Keratinocyte (primary cell): ENCODE results near the gene FIBIN. TPM values are rescaled to one million over a fixed set of nuclear protein-coding genes. Genes with fewer than 3 reads are reported as not detected.

ENCODE experiments used
- DNase-seq: peaks from one replicate; pipeline ENCODE4 v3.0.0-alpha.2; 2011; ENCODE audit warnings: low read depth, missing footprints, low spot score
- FAIRE-seq: peaks from 2 replicates; lab custom pipeline; 2011; peaks lifted over from hg19 to GRCh38; lab: Jason Lieb, UNC
- H2AFZ ChIP-seq: 2 replicates; pipeline ENCODE4 v1.6.0; 2012; ENCODE audit warnings: low read length, control low read depth, inconsistent platforms; ENCODE audit not compliant: control insufficient read depth
- H3K27ac ChIP-seq: 2 replicates; pipeline ENCODE4 v1.5.1; 2011; ENCODE audit warnings: low read length; ENCODE audit not compliant: control insufficient read depth, insufficient read depth
- H3K27me3 ChIP-seq: 3 replicates; pipeline ENCODE4 v1.6.0; 2011; ENCODE audit warnings: low read length; ENCODE audit not compliant: control insufficient read depth, insufficient read depth; ENCODE audit errors: extremely low read depth
- H3K36me3 ChIP-seq, 2 experiments: 2 replicates in 1 of 2; 3 replicates in 1 of 2; pipeline ENCODE4 v1.5.1; 2011; ENCODE audit warnings: low read length in 2 of 2, mild to moderate bottlenecking in 1 of 2; ENCODE audit not compliant: control insufficient read depth in 2 of 2, insufficient read depth in 2 of 2; ENCODE audit errors: extremely low read depth in 1 of 2
- H3K4me1 ChIP-seq: 3 replicates; pipeline ENCODE4 v1.5.1; 2011; ENCODE audit warnings: low read length; ENCODE audit not compliant: control insufficient read depth, insufficient read depth; ENCODE audit errors: extremely low read depth
- H3K4me2 ChIP-seq: 3 replicates; pipeline ENCODE4 v1.6.0; 2011; ENCODE audit warnings: low read depth, low read length; ENCODE audit not compliant: control insufficient read depth, insufficient read depth; ENCODE audit errors: extremely low read depth
- H3K4me3 ChIP-seq, 3 experiments: fragments of 200-600 bp in 1 of 3; sonication (generic) in 1 of 3; 2 replicates in 2 of 3; 3 replicates in 1 of 3; pipeline ENCODE4 v1.5.1; 2011 to 2016; ENCODE audit warnings: low read length in 3 of 3, mild to moderate bottlenecking in 3 of 3, control low read depth in 2 of 3, inconsistent platforms in 1 of 3, low read depth in 1 of 3, mixed read lengths in 1 of 3, mixed run types in 1 of 3, moderate library complexity in 1 of 3; ENCODE audit not compliant: control insufficient read depth in 2 of 3, insufficient read depth in 2 of 3; ENCODE audit errors: extremely low read depth in 1 of 3
- H3K79me2 ChIP-seq: 2 replicates; pipeline ENCODE4 v1.6.0; 2012; ENCODE audit warnings: low read length; ENCODE audit not compliant: control insufficient read depth, insufficient read depth
- H3K9ac ChIP-seq: 3 replicates; pipeline ENCODE4 v1.6.0; 2011; ENCODE audit warnings: low read length; ENCODE audit not compliant: control insufficient read depth, insufficient read depth; ENCODE audit errors: extremely low read depth
- H3K9me1 ChIP-seq: 3 replicates; pipeline ENCODE4 v1.6.0; 2011; ENCODE audit warnings: low read length; ENCODE audit not compliant: control insufficient read depth, insufficient read depth; ENCODE audit errors: extremely low read depth
- H3K9me3 ChIP-seq: 2 replicates; pipeline ENCODE4 v1.5.1; 2012; ENCODE audit warnings: low read depth, low read length; ENCODE audit not compliant: control insufficient read depth
- H4K20me1 ChIP-seq: 3 replicates; pipeline ENCODE4 v1.6.0; 2011; ENCODE audit warnings: low read length; ENCODE audit not compliant: control insufficient read depth, insufficient read depth; ENCODE audit errors: extremely low read depth
- CTCF ChIP-seq, 3 experiments: IDR thresholded peaks in 1 of 3; conservative IDR thresholded peaks in 1 of 3; optimal IDR thresholded peaks in 1 of 3; 2 replicates in 2 of 3; 3 replicates in 1 of 3; pipeline versions ENCODE3 to v1.5.1; 2011; ENCODE audit warnings: low read length in 3 of 3, mild to moderate bottlenecking in 3 of 3, moderate library complexity in 2 of 3, control low read depth in 1 of 3, inconsistent platforms in 1 of 3; ENCODE audit not compliant: insufficient read depth in 2 of 3; ENCODE audit errors: extremely low read depth in 1 of 3
- EZH2 ChIP-seq: IDR thresholded peaks from one replicate; pipeline ENCODE4 v1.6.1; 2012; ENCODE audit warnings: inconsistent platforms, mild to moderate bottlenecking, low read length, moderate library complexity
- dilution Hi-C: fragments of 300-500 bp; cut with MboI; formaldehyde crosslinking; loops from one replicate; pipeline ENCODE4 v1.7.0; 2020; ENCODE audit warnings: low sequenced_read_pairs; ENCODE audit not compliant: extremely low pct_ligation_motif_present
- polyA plus RNA-seq, 5 experiments: library from polyadenylated mRNA; depleted of rRNA in 3 of 5; stranded (reverse) in 3 of 5; stranded (forward) in 1 of 5; unstranded in 1 of 5; fragments of >200 nt; gene quantifications; 1 replicate in 1 of 5; 2 replicates in 3 of 5; 3 replicates in 1 of 5; pipeline versions ENCODE4 v1.2.1 to v1.2.3, GENCODE V29; 2011 to 2012; ENCODE audit warnings: missing spikeins in 2 of 5, low read depth in 1 of 5, low replicate concordance in 1 of 5

FIBIN gene
- polyA plus RNA-seq, 1 donor (not counting 4 experiments of a cell fraction or from before 2014, with no cell fraction given): 0.30 TPM

- FAIRE-seq (no peak), DNase-seq (no peak)
- Histone ChIP-seq H3K4me3 (no peak overlapping the region), H3K9me3 (no peaks in the 10 kb centered on the region), H3K4me1 (peaks cover 1% of the 10 kb centered on the region), H3K4me2 (no peak overlapping the region), H3K79me2 (no peaks in the 10 kb centered on the region), H3K9me1 (no peaks in the 10 kb centered on the region), H3K9ac (no peak overlapping the region), H3K36me3 (no peaks in the 10 kb centered on the region), H3K27me3 (no peaks in the 10 kb centered on the region), H4K20me1 (no peaks in the 10 kb centered on the region), H2AFZ (no peak overlapping the region), H3K27ac (no peak overlapping the region)
- dilution Hi-C loops: no loop called here
- TF ChIP-seq EZH2: no peak
- TF ChIP-seq CTCF (optimal IDR thresholded peaks at IDR 0.05 in 1 of 3, IDR thresholded peaks at IDR 0.05 in 1 of 3, conservative IDR thresholded peaks at IDR 0.05 in 1 of 3; ENCODE audit: extremely low read depth in 1 of 3, insufficient read depth in 2 of 3, low read length in 3 of 3): no peak
These were observed 25.1 kb downstream of the FIBIN start for GRCh38 chr11:27018902-27019529.

GRCh38 chr11:27020751-27021150 lies 26.8 kb downstream of the FIBIN start:
- no peak overlapping the region for H3K27ac ChIP-seq
- H2AFZ ChIP-seq: no peak overlapping the region
- H3K9me3 ChIP-seq: no peaks in the 10 kb centered on the region
- DNase-seq: no peak
- no peak overlapping the region for H3K4me2 ChIP-seq
- H3K79me2 ChIP-seq: no peaks in the 10 kb centered on the region
- H3K4me3 ChIP-seq: no peak overlapping the region
- no peaks in the 10 kb centered on the region for H3K27me3 ChIP-seq
- dilution Hi-C loops: no loop called here
- H4K20me1 ChIP-seq: no peaks in the 10 kb centered on the region
- TF ChIP-seq EZH2: no peak
- no peak for TF ChIP-seq CTCF (optimal IDR thresholded peaks at IDR 0.05 in 1 of 3, IDR thresholded peaks at IDR 0.05 in 1 of 3, conservative IDR thresholded peaks at IDR 0.05 in 1 of 3; ENCODE audit: extremely low read depth in 1 of 3, insufficient read depth in 2 of 3, low read length in 3 of 3)
- no peak overlapping the region for H3K9ac ChIP-seq
- H3K36me3 ChIP-seq: no peaks in the 10 kb centered on the region
- H3K9me1 ChIP-seq: no peaks in the 10 kb centered on the region
- no peaks in the 10 kb centered on the region for H3K4me1 ChIP-seq
- no peak for FAIRE-seq
